H1 (cell line): ENCODE data around the gene BORCS6. TPM values are rescaled to one million over a fixed set of nuclear protein-coding genes. Genes with fewer than 3 reads are reported as not detected.

ENCODE experiments used
- CTCF ChIA-PET: fragments of 300-600 bp; sonication (Branson Sonifier 250); formaldehyde crosslinking; loops from one replicate; lab custom pipeline; 2021; ENCODE audit not compliant: partially characterized antibody; lab: Charles Lee
- POLR2A ChIA-PET: fragments of 300-600 bp; sonication (Branson Sonifier 250); formaldehyde crosslinking; loops from one replicate; lab custom pipeline; 2021; ENCODE audit warnings: inconsistent platforms; ENCODE audit not compliant: partially characterized antibody; lab: Charles Lee
- DNase-seq, 2 experiments: peaks; one replicate each; pipeline versions ENCODE4 v3.0.0 to v3.0.0-alpha.2; 2010 to 2022; ENCODE audit warnings: low spot score in 2 of 2, low read depth in 1 of 2, mixed read lengths in 1 of 2
- FAIRE-seq: peaks from 2 replicates; lab custom pipeline; 2011; peaks lifted over from hg19 to GRCh38; lab: Jason Lieb, UNC
- H2AFZ ChIP-seq: 2 replicates; pipeline ENCODE4 v1.8.1; 2012; ENCODE audit warnings: low read length, inconsistent platforms
- H2AK5ac ChIP-seq: 2 replicates; pipeline ENCODE4 v1.6.1; 2013; ENCODE audit warnings: low read depth, low read length
- H2BK120ac ChIP-seq: replicated peaks from 2 replicates; pipeline ENCODE3; 2013; ENCODE audit warnings: low read depth, low read length, inconsistent platforms
- H2BK12ac ChIP-seq: 2 replicates; pipeline ENCODE4 v1.6.1; 2013; ENCODE audit warnings: low read depth, low read length
- H2BK15ac ChIP-seq: 2 replicates; pipeline ENCODE4 v1.6.1; 2013; ENCODE audit warnings: low read length
- H2BK20ac ChIP-seq: 2 replicates; pipeline ENCODE4 v1.6.1; 2013; ENCODE audit warnings: low read length
- H2BK5ac ChIP-seq: 2 replicates; pipeline ENCODE4 v1.6.1; 2013; ENCODE audit warnings: low read depth, low read length
- H3K14ac ChIP-seq: 2 replicates; pipeline ENCODE4 v1.6.1; 2013; ENCODE audit warnings: inconsistent platforms; ENCODE audit not compliant: insufficient read length
- H3K18ac ChIP-seq: 2 replicates; pipeline ENCODE4 v1.6.1; 2013; ENCODE audit warnings: low read length; ENCODE audit errors: extremely low read depth
- H3K23ac ChIP-seq: 2 replicates; pipeline ENCODE4 v1.6.1; 2013; ENCODE audit warnings: inconsistent platforms; ENCODE audit not compliant: insufficient read length
- H3K23me2 ChIP-seq: 2 replicates; pipeline ENCODE4 v1.6.1; 2013; ENCODE audit warnings: low read depth, low read length
- H3K27ac ChIP-seq: 2 replicates; pipeline ENCODE4 v1.6.1; 2011; ENCODE audit warnings: low read depth, low read length, inconsistent platforms
- H3K27me3 ChIP-seq, 4 experiments: replicated peaks in 1 of 4; 1 replicate in 1 of 4; 2 replicates in 3 of 4; pipeline versions ENCODE4 v1.6.1 to v1.8.1; 2011 to 2013; ENCODE audit warnings: low read length in 3 of 4, mild to moderate bottlenecking in 3 of 4, inconsistent platforms in 2 of 4, mixed read lengths in 2 of 4, moderate library complexity in 1 of 4; ENCODE audit not compliant: control insufficient read depth in 3 of 4, insufficient read depth in 3 of 4; ENCODE audit errors: extremely low read depth in 1 of 4
- H3K36me3 ChIP-seq, 4 experiments: 2 replicates each; pipeline versions ENCODE4 v1.6.1 to v1.8.1; 2011 to 2013; ENCODE audit warnings: mild to moderate bottlenecking in 4 of 4, low read length in 3 of 4, moderate library complexity in 2 of 4, control low read depth in 1 of 4, inconsistent platforms in 1 of 4; ENCODE audit not compliant: insufficient read depth in 4 of 4, control insufficient read depth in 2 of 4
- H3K4ac ChIP-seq: replicated peaks from 2 replicates; pipeline ENCODE3; 2013; ENCODE audit warnings: low read length, low read depth, mixed read lengths, inconsistent platforms; ENCODE audit not compliant: insufficient read length
- H3K4me1 ChIP-seq, 4 experiments: replicated peaks in 1 of 4; 1 replicate in 1 of 4; 2 replicates in 3 of 4; pipeline versions ENCODE4 v1.6.1 to v1.8.1; 2011 to 2013; ENCODE audit warnings: low read length in 3 of 4, inconsistent platforms in 2 of 4, mixed read lengths in 1 of 4; ENCODE audit not compliant: insufficient read depth in 4 of 4, control insufficient read depth in 3 of 4
- H3K4me2 ChIP-seq, 2 experiments: 2 replicates each; pipeline versions ENCODE4 v1.6.1 to v1.8.1; 2011 to 2013; ENCODE audit warnings: low read depth in 2 of 2, low read length in 2 of 2, control low read depth in 1 of 2, inconsistent platforms in 1 of 2, mild to moderate bottlenecking in 1 of 2; ENCODE audit not compliant: insufficient read depth in 1 of 2
- H3K4me3 ChIP-seq, 4 experiments: fragments of 200-600, 300-600 bp in 1 of 4; sonication (generic), shearing (Covaris generic), sonication (Bioruptor Twin) in 1 of 4; 2 replicates each; pipeline versions ENCODE4 v1.5.1 to v1.8.1; 2011 to 2016; ENCODE audit warnings: low read length in 4 of 4, low read depth in 3 of 4, control low read depth in 2 of 4, inconsistent platforms in 2 of 4, mild to moderate bottlenecking in 2 of 4, mixed read lengths in 1 of 4, moderate library complexity in 1 of 4; ENCODE audit not compliant: insufficient read depth in 2 of 4; ENCODE audit errors: extremely low read depth in 1 of 4
- H3K56ac ChIP-seq: replicated peaks from 2 replicates; pipeline ENCODE3; 2013; ENCODE audit warnings: low read depth, mild to moderate bottlenecking, mixed read lengths, low read length, inconsistent platforms; ENCODE audit not compliant: insufficient read length
- H3K79me1 ChIP-seq: 2 replicates; pipeline ENCODE4 v1.6.1; 2013; ENCODE audit warnings: low read depth, low read length, control low read depth
- H3K79me2 ChIP-seq, 2 experiments: 2 replicates each; pipeline versions ENCODE4 v1.6.1 to v1.8.1; 2012 to 2013; ENCODE audit warnings: low read length in 2 of 2, mild to moderate bottlenecking in 2 of 2, inconsistent platforms in 1 of 2; ENCODE audit not compliant: insufficient read depth in 2 of 2, control insufficient read depth in 1 of 2
- H3K9ac ChIP-seq, 4 experiments: replicated peaks in 1 of 4; 1 replicate in 1 of 4; 2 replicates in 3 of 4; pipeline versions ENCODE4 v1.6.1 to v1.8.1; 2011 to 2013; ENCODE audit warnings: low read depth in 3 of 4, low read length in 3 of 4, control low read depth in 2 of 4, mild to moderate bottlenecking in 2 of 4, moderate library complexity in 2 of 4, inconsistent platforms in 1 of 4; ENCODE audit errors: extremely low read depth in 1 of 4
- H3K9me3 ChIP-seq, 2 experiments: 2 replicates each; pipeline versions ENCODE4 v1.6.1 to v1.8.1; 2012 to 2013; ENCODE audit warnings: mild to moderate bottlenecking in 2 of 2, moderate library complexity in 2 of 2, control low read depth in 1 of 2, inconsistent platforms in 1 of 2, low read depth in 1 of 2, low read length in 1 of 2, mixed read lengths in 1 of 2; ENCODE audit not compliant: insufficient read depth in 2 of 2
- H4K20me1 ChIP-seq, 2 experiments: replicated peaks in 1 of 2; 2 replicates each; pipeline versions ENCODE3 to v1.8.1; 2011 to 2013; ENCODE audit warnings: inconsistent platforms in 2 of 2, low read length in 2 of 2, mild to moderate bottlenecking in 1 of 2; ENCODE audit not compliant: insufficient read depth in 2 of 2, control insufficient read depth in 1 of 2
- H4K5ac ChIP-seq: 2 replicates; pipeline ENCODE4 v1.6.1; 2013; ENCODE audit warnings: low read length, low read depth, mixed read lengths, inconsistent platforms; ENCODE audit not compliant: insufficient read length
- H4K8ac ChIP-seq: 2 replicates; pipeline ENCODE4 v1.8.0; 2013; ENCODE audit warnings: mild to moderate bottlenecking, moderate library complexity, low read length, inconsistent platforms; ENCODE audit not compliant: insufficient read depth; ENCODE audit errors: extremely low read depth
- H4K91ac ChIP-seq: replicated peaks from 2 replicates; pipeline ENCODE3; 2013; ENCODE audit warnings: low read length, mixed read lengths, inconsistent platforms; ENCODE audit not compliant: insufficient read length
- CEBPB ChIP-seq: IDR thresholded peaks from 2 replicates; pipeline ENCODE4 v1.6.1; 2012; ENCODE audit warnings: low read depth, low read length
- KDM5A ChIP-seq: fragments of 200-600 bp; IDR thresholded peaks from 2 replicates; pipeline ENCODE4 v1.7.1; 2012; ENCODE audit warnings: mild to moderate bottlenecking, low read length, inconsistent platforms, mixed read lengths
- SP1 ChIP-seq: IDR thresholded peaks from 2 replicates; pipeline ENCODE4 v1.6.1; 2011; ENCODE audit warnings: low read depth, low read length
- SP2 ChIP-seq: IDR thresholded peaks from 2 replicates; pipeline ENCODE4 v1.6.1; 2012; ENCODE audit warnings: mild to moderate bottlenecking, low read length, inconsistent platforms
- WGBS, 2 experiments: shearing (Covaris generic) in 1 of 2; methylation state at CpG; one replicate each; pipeline versions ENCODE4 v1.1.6 to v1.1.7; 2013 to 2015; ENCODE audit warnings: low lambda C conversion rate in 2 of 2, mixed read lengths in 2 of 2, inconsistent platforms in 1 of 2, low coverage in 1 of 2, missing lambda C conversion rate in 1 of 2; ENCODE audit not compliant: insufficient replicate concordance in 2 of 2, insufficient coverage in 1 of 2, insufficient read length in 1 of 2; ENCODE audit errors: extremely low coverage in 1 of 2, missing lambda C conversion rate in 1 of 2; 5-methylcytosine and 5-hydroxymethylcytosine counted together
- polyA plus RNA-seq, 7 experiments: library from polyadenylated mRNA; depleted of rRNA in 3 of 7; stranded (reverse) in 5 of 7; unstranded in 2 of 7; fragments of >200 nt in 5 of 7; fragments of 200-250 nt in 2 of 7; gene quantifications; 1 replicate in 5 of 7; 2 replicates in 1 of 7; 4 replicates in 1 of 7; pipeline versions ENCODE4 v1.2.1 to v1.2.3, GENCODE V29; 2011 to 2013; ENCODE audit warnings: missing spikeins in 2 of 7, mixed read lengths in 2 of 7
- total RNA-seq: library from RNA; stranded (reverse); fragmentation: NEBNext Ultra II Directional; extraction: Animal tissue kit (Norgen Biotek cat#: 25700); gene quantifications from 2 replicates; pipeline ENCODE4 v1.2.1, GENCODE V29; 2021

Gene BORCS6
- total and polyA plus RNA-seq, 2 of the 8 experiments (the other 6 are each of a cell fraction or from before 2014, with no cell fraction given), result 3.3 to 3.6 TPM

- Histone ChIP-seq H3K18ac (no peak overlapping the region), H3K36me3 (peaks cover 21 to 77% (median 51%) of the 10 kb centered on the region in 4 experiments), H4K20me1 (peaks cover 2 to 5% of the 10 kb centered on the region in 2 experiments), H2BK5ac (no peak overlapping the region), H2BK15ac (no peak overlapping the region), H3K23me2 (no peaks in the 10 kb centered on the region), H3K27ac (no peak overlapping the region), H2BK20ac (no peak overlapping the region), H2BK12ac (no peak overlapping the region), H3K4me2 (no peak overlapping the region), H3K79me2 (no peaks in the 10 kb centered on the region), H4K5ac (no peak overlapping the region), H4K91ac (no peak overlapping the region), H2AFZ (no peak overlapping the region), H3K56ac (no peak overlapping the region), H2AK5ac (no peak overlapping the region), H3K23ac (no peak overlapping the region), H2BK120ac (no peak overlapping the region), H3K4me3 (no peak overlapping the region), H3K14ac (no peak overlapping the region), H3K4ac (no peak overlapping the region), H3K9ac (no peak overlapping the region), H4K8ac (no peak overlapping the region), H3K9me3 (no peaks in the 10 kb centered on the region), H3K27me3 (no peaks in the 10 kb centered on the region), H3K79me1 (no peaks in the 10 kb centered on the region), H3K4me1 (no peaks in the 10 kb centered on the region)
- no peak for TF ChIP-seq SP2
- no peak for TF ChIP-seq SP1
- TF ChIP-seq CEBPB, result no peak
- no peak for TF ChIP-seq KDM5A
- POLR2A ChIA-PET, result interaction anchor here (1.1 to 66.3 kb wide), 3 partner anchors 8 to 62 kb away, joined by 4 to 1521 read pairs (median 1521); partner anchors contain the start of genes CTC1, PFAS, RANGRF and SLC25A35
- FAIRE-seq (no peak), DNase-seq (no peak)
- CTCF ChIA-PET, result interaction anchor here (1.6 to 2.7 kb wide), 2 partner anchors 12 to 66 kb away, joined by 4 to 8 read pairs; no protein-coding TSS in a partner anchor
- WGBS, 2 experiments, result 89% methylated on average over 21 of the region's 21 CpGs; no CpG with 5 or more reads in 1 of the 2 experiments
Measured at GRCh38 chr17:8234361-8235270, 44.6 kb upstream of the BORCS6 start.
